Measurements from ENCODE around the gene CTBP1. TPM values are rescaled to one million over a fixed set of nuclear protein-coding genes. Genes with fewer than 3 reads are reported as not detected.
A peak's percentile ranks its signal among the peaks of the same experiment; 100 is the strongest.

The CTBP1 gene
- total and polyA plus RNA-seq, 7 donors: 67.9 to 162 (median 113) TPM

- peak; percentile 92 for DNase-seq
- Histone ChIP-seq H3K27ac (peak overlapping the region; percentile 45 to 71 (median 66)), H3K4me1 (peaks cover 2 to 50% (median 35%) of the 10 kb centered on the region in 4 donors), H3K27me3 (peaks cover 20 to 27% (median 25%) of the 10 kb centered on the region in 3 donors), H3K36me3 (no peaks in the 10 kb centered on the region), H3K4me3 (peak overlapping the region; percentile 39 to 66 (median 59)), H3K9me3 (no peaks in the 10 kb centered on the region)
- 1 to 2% methylated on average over 51 of the region's 51 CpGs for WGBS, 2 donors
- no peak for TF ChIP-seq EP300 (IDR thresholded peaks at IDR 0.05)
- TF ChIP-seq CTCF (IDR thresholded peaks at IDR 0.05): peak; percentile 87 to 94 (median 92)
- peak in 2 of 4 donors; percentile 31 to 61 for TF ChIP-seq POLR2AphosphoS5 (IDR thresholded peaks at IDR 0.05)
- TF ChIP-seq POLR2A (IDR thresholded peaks at IDR 0.05): no peak
- intact Hi-C loops (cut with DNase I): loop anchor here (1.0 to 10.0 kb wide), 5 partner anchors 35 to 177 kb away; partner anchors contain the start of gene UVSSA
Measured at GRCh38 chr4:1167244-1167949, 81.5 kb downstream of the CTBP1 start.

- peak overlapping the region in 1 of 4 donors; percentile 71 for H3K27ac ChIP-seq
- TF ChIP-seq EP300 (IDR thresholded peaks at IDR 0.05) (no peak), POLR2AphosphoS5 (IDR thresholded peaks at IDR 0.05) (no peak), POLR2A (IDR thresholded peaks at IDR 0.05) (no peak), CTCF (IDR thresholded peaks at IDR 0.05) (no peak)
- H3K27me3 ChIP-seq: peaks cover 13 to 20% (median 18%) of the 10 kb centered on the region in 3 donors
- DNase-seq: no peak
- WGBS, 2 donors: 63 to 64% methylated on average over 24 of the region's 24 CpGs
- no peaks in the 10 kb centered on the region for H3K36me3 ChIP-seq
- no peaks in the 10 kb centered on the region for H3K9me3 ChIP-seq
- intact Hi-C loops (cut with DNase I): loop anchor here (1.0 to 10.0 kb wide), 5 partner anchors 34 to 178 kb away; partner anchors contain the start of gene UVSSA
- H3K4me3 ChIP-seq: peak overlapping the region in 3 of 4 donors; percentile 58 to 66 (median 60)
- H3K4me1 ChIP-seq: peaks cover 2 to 42% (median 27%) of the 10 kb centered on the region in 4 donors
Measured at GRCh38 chr4:1166509-1167243, 82.3 kb downstream of the CTBP1 start.

- Histone ChIP-seq H3K9me3 (no peaks in the 10 kb centered on the region), H3K4me3 (no peak overlapping the region), H3K36me3 (no peaks in the 10 kb centered on the region), H3K27ac (no peak overlapping the region), H3K4me1 (peaks cover 0 to 26% (median 14%) of the 10 kb centered on the region in 4 donors), H3K27me3 (peaks cover 0 to 4% (median 2%) of the 10 kb centered on the region in 3 donors)
- intact Hi-C loops (cut with DNase I): loop anchor here (5.0 to 10.0 kb wide), 3 partner anchors 33 to 180 kb away; partner anchors contain the start of gene UVSSA
- TF ChIP-seq POLR2AphosphoS5 (IDR thresholded peaks at IDR 0.05) (no peak), CTCF (IDR thresholded peaks at IDR 0.05) (no peak), POLR2A (IDR thresholded peaks at IDR 0.05) (no peak), EP300 (IDR thresholded peaks at IDR 0.05) (no peak)
- DNase-seq: no peak
- 89 to 91% methylated on average over 13 of the region's 13 CpGs for WGBS, 2 donors
Measured at GRCh38 chr4:1164956-1165545, 83.9 kb downstream of the CTBP1 start.

DNA sequence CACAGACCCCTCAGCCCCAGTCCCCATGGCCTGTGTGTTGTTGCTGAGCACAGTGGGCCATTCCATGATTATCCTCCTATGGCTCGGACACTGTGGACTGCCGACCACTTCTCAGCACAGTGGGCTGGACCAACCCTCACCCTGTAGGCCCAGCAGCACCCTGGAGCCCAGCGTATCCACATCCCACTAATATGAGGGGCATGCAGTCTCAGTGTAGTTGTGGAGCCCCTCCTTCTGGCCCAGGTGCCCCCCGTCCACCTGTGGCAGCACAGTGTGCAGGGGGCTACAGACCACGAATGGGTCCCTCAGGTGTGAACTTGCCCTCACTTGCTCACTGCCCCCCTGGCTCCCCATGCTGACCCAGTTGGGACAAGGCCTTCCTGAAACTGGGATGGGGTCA is 84.5 kb downstream of the CTBP1 start:
- H3K27ac ChIP-seq: no peak overlapping the region
- peaks cover 0 to 23% (median 13%) of the 10 kb centered on the region in 4 donors for H3K4me1 ChIP-seq
- no peak for DNase-seq
- no peaks in the 10 kb centered on the region for H3K9me3 ChIP-seq
- intact Hi-C loops (cut with DNase I): loop anchor here (10.0 kb wide), 1 partner anchor 180 kb away; the partner anchor contains the start of gene UVSSA
- no peak overlapping the region for H3K4me3 ChIP-seq
- 91 to 95% methylated on average over 5 of the region's 5 CpGs for WGBS, 2 donors
- no peaks in the 10 kb centered on the region for H3K36me3 ChIP-seq
- TF ChIP-seq CTCF (IDR thresholded peaks at IDR 0.05) (no peak), EP300 (IDR thresholded peaks at IDR 0.05) (no peak), POLR2A (IDR thresholded peaks at IDR 0.05) (no peak), POLR2AphosphoS5 (IDR thresholded peaks at IDR 0.05) (no peak)
- H3K27me3 ChIP-seq: no peaks in the 10 kb centered on the region
